VCaP (cell line): ENCODE data around the gene SNAPC3.

Experiments
- H3K27ac ChIP-seq: fragments of 450-650 bp; 2 replicates; pipeline ENCODE4 v1.5.1; 2017
- CTCF ChIP-seq: fragments of 450-650 bp; conservative IDR thresholded peaks from 2 replicates; pipeline ENCODE4 v1.5.1; 2017; ENCODE audit warnings: mild to moderate bottlenecking, moderate library complexity

SNAPC3 gene

GRCh38 chr9:15498246-15498995, 75.7 kb downstream of the SNAPC3 start:
- no peak for TF ChIP-seq CTCF
- no peak overlapping the region for H3K27ac ChIP-seq

GRCh38 chr9:15499139-15499538, 76.5 kb downstream of the SNAPC3 start:
- no peak overlapping the region for H3K27ac ChIP-seq
- no peak for TF ChIP-seq CTCF

GRCh38 chr9:15501179-15501578, 78.5 kb downstream of the SNAPC3 start:
- no peak for TF ChIP-seq CTCF
- no peak overlapping the region for H3K27ac ChIP-seq

- H3K27ac ChIP-seq = no peak overlapping the region
- TF ChIP-seq CTCF = no peak
These were observed 79.1 kb downstream of the SNAPC3 start for GRCh38 chr9:15501803-15502202.

GRCh38 chr9:15505921-15506320, 83.2 kb downstream of the SNAPC3 start:
- no peak overlapping the region for H3K27ac ChIP-seq

GRCh38 chr9:15509931-15510788, 87.5 kb downstream of the SNAPC3 start:
- TF ChIP-seq CTCF = no peak
- peak overlapping the region; percentile 99 for H3K27ac ChIP-seq

More at GRCh38 chr9:15505921-15506320, 83.2 kb downstream of the SNAPC3 start:
- TF ChIP-seq CTCF = no peak

GRCh38 chr9:15510789-15511575, 88.3 kb downstream of the SNAPC3 start, which contains the start of gene PSIP1:
Gene PSIP1 (minus strand): TSS chr9:15510970. CDS start chr9:15510188, 782 bp downstream.
- H3K27ac ChIP-seq = peak within 1 kb of the TSS; percentile 99
- TF ChIP-seq CTCF = no peak
